ENCODE measurements around the gene KCNH2.
A peak's percentile ranks its signal among the peaks of the same experiment; 100 is the strongest.

KCNH2 gene

GRCh38 chr7:150974468-150975391 lies 3.4 kb downstream of the KCNH2 start:
- peak; percentile 85 for DNase-seq (ENCODE audit: low spot score)

DNA sequence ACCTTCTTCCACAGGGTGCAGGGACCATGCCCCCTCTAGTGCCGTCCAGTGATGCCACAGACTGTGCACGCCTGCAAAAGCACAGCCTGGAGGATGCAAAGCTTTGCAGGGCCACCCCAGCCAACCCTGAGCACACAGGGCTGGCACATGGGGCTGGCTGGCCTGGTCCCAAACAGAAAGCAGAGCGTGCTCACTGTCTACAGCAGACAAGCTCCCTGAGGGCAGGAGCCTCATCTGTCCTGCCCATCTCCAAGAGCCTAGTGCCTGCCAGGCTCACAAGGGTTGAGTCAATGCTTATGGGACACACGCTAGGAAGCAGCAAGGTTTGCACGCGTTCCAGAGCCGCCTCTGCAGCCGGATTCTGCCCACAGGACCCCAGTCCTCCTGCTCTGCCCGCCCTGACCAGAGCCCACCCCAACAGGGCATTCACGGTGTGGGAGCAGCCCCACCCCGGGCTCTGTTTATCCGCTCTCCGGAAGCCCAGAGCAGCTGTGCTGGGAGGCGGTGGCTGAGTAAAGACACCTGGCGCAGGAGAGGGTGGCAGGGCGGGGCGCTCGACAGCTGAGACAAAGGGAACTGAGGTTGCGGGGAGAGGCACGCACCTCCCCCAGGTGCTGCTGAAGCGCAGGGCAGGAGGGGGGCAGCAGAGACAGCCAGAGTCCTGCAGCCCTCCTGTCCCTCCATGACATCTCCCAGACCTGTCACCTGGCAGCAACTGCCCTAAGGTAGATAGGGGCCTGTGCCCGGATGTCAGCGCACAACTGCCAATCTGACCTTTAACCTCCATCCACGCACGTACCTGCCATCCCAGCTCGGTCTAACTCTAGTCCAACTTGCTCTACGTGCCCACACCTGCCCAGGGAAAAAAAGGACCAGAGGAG lies 4.3 kb downstream of the KCNH2 start:
- peak; percentile 9 for DNase-seq (ENCODE audit: low spot score)

DNA sequence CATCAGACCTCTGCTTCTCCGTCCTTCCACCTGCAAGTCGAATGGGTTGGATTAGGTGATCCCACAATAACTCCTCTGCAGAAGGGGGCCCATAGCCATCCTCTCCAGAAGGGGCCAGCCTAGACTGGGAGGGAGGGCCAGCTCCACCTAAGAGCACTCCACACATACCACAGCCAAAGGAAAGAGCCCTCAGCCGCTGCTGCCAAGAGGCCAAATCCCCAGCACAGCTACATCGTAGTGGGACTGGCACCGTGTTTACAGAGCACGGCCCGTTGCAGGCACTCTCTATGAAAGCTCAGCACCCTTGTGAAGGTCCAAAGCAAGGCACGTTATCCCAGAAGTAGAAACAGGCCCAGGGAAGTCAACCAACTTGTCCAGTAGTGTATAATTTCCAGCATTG lies 5.4 kb downstream of the KCNH2 start:
- no peak for DNase-seq (ENCODE audit: low spot score)

GRCh38 chr7:150972023-150972468 lies 6.1 kb downstream of the KCNH2 start:
- DNase-seq (ENCODE audit: low spot score): no peak

GRCh38 chr7:150971242-150972022 lies 6.7 kb downstream of the KCNH2 start:
- DNase-seq (ENCODE audit: low spot score): no peak

DNA sequence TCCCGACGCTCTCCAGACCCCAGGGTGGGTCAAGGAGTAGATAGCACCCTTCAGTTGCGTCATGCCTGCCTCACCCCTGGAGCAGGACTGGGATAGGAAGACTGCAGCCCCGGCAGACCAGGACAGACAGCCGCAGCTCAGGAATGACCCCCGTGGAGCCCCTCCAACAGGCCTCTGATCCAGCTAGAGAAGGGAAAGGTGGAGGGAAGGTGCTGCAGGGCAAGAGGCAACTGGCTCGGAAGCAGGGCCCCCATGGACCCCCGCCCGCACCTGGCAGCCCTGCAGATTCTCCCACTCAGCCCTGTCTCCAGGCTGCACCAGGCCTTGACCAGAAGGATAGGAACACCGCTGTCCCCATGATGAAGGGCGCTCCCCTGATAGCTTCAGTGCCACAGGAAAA lies 7.7 kb downstream of the KCNH2 start:
- no peak for DNase-seq (ENCODE audit: low spot score)

GRCh38 chr7:150969475-150969874 lies 8.6 kb downstream of the KCNH2 start:
- DNase-seq (ENCODE audit: low spot score): no peak

GRCh38 chr7:150968734-150969372 lies 9.3 kb downstream of the KCNH2 start:
- no peak for DNase-seq (ENCODE audit: low spot score)

DNA sequence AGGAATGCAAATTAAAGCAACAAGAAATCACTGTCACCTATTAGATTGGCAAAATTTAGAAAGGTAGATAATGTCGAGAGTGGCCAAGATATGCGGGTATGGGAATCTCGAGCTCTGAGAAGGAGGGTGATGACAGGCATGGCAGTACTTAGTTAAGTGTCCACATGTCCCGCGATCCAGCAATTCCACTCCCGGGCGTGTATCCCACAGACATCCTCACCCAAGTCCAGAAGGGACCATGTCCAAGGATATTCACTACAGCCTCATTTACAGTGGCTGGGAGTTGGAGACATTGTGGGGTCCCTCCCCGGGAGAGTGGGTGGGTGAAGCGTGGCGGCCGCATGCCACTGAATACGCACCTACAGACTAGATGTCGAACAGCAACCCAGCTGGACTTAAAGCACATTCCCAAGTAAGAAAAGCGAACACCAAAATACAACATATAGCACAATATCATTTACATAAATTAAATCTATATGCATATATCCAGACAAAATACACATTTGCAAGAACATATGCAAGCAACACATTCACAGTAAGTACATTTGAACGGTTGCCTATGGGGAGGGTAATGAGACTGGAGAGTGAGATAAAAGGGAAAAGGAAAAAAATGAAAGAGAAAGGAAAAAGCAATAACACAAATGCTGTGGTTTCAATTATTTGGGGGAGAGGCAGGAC lies 9.9 kb downstream of the KCNH2 start:
- DNase-seq (ENCODE audit: low spot score): no peak

DNA sequence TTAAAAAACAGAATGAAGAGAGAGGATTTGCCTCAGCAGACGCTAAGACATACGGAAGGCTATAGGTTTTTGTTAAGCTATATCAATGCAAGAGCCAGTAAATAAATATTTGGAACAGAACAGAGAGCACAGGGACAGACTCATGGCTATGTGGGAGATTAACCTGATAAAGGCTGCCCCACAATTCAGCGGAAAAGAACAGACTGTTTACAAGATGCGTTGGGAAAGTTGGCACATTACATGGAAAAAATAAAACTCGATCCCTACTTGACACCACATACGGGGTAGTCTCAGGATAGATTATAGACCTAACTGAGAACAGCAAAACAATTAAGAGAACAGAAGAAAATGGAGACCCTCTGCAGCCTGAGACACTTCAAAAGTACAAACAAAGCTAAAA lies 10.8 kb downstream of the KCNH2 start:
- DNase-seq (ENCODE audit: low spot score): no peak

DNA sequence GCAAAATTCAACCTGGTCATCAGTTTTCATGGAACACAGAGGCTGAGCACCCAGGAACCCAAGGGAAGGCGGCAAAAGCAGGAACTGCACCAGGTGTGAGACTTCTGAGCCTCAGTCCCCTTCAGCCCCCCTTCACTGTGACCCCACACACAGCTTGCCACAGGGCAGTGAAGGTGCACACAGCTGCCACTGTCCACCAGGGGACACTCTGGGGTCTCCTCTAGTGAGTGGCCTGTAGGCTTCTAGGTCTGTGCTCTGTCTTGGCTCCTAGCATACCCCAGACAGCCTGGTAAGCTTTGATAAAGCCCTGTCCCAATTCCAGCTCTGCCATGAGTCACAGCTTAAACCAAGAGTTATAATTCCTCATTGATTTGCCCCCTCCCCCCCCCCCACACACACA lies 12.1 kb downstream of the KCNH2 start:
- no peak for DNase-seq (ENCODE audit: low spot score)

- no peak for DNase-seq (ENCODE audit: low spot score)
Measured at GRCh38 chr7:150965273-150965830, 12.8 kb downstream of the KCNH2 start.

DNA sequence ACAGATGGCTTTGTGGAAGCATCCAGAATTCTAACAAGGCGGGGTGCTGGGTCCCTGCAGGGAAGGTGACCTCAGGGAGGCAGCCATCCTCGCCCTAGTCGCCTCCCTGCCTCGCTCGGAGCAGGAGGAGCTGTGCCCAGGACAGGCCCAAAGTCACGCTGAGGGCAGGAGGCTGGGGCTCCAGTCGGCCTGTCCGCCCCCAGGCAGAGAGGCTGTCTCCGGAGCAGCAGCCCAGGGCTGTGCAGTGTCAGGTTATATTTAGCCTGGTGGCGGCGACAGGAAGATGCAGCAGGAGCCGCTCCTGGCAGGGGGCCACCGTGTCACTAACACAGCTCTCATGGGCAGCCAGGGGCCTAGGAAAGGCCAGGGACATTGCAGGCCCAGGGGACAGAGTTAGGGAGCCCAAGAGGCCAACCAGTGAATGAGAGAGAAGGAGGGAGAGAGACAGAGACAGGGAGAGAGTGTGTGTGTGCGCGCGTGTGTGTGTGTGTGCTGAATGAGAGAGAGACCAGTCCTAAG lies 13.5 kb downstream of the KCNH2 start:
- DNase-seq (ENCODE audit: low spot score): no peak

- DNase-seq (ENCODE audit: low spot score): no peak
Measured at GRCh38 chr7:150963707-150964559, 14.2 kb downstream of the KCNH2 start.

DNA sequence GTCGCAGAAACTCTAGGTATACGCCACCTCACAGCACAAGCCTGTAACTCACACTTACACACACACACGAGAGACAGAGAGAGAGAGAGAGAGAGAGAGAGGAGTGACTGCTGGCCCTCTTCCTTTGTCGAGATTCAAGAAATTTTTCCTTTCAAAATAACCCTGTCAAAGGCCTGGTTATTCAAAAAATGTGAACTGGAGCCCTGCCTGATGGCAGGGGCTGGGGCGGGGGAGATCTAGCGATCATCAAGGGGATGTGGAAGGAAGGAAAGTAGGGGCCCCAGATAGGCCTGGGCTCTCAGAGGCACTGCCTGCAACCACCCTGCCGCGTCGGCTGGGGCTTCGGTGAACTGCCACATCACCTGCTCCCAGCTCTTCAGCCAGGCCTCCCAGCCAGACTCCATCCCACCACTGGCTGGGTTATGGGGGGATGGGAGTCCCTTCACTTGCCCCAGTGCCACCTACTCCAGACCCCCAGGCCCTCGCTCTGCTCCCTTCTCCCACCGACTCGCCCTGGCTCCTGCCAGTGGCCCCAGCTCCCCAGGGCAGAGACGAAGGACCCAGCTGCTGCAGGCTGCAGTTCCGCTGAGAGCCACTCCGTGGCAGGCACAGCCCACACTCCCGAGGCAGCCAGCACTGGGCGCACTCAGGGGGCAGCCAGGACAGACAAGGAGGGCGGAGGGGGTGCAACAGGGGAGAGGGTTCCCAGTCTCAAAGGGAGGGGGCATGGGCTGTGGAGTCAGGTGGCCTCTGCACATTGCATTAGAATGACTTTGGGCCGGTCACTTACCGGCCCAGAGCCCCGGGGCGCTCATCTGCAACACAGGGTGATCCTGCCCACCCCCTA lies 15.3 kb downstream of the KCNH2 start:
- DNase-seq (ENCODE audit: low spot score): peak; percentile 48

- DNase-seq (ENCODE audit: low spot score): no peak
Measured at GRCh38 chr7:150962290-150962552, 15.9 kb downstream of the KCNH2 start.

DNA sequence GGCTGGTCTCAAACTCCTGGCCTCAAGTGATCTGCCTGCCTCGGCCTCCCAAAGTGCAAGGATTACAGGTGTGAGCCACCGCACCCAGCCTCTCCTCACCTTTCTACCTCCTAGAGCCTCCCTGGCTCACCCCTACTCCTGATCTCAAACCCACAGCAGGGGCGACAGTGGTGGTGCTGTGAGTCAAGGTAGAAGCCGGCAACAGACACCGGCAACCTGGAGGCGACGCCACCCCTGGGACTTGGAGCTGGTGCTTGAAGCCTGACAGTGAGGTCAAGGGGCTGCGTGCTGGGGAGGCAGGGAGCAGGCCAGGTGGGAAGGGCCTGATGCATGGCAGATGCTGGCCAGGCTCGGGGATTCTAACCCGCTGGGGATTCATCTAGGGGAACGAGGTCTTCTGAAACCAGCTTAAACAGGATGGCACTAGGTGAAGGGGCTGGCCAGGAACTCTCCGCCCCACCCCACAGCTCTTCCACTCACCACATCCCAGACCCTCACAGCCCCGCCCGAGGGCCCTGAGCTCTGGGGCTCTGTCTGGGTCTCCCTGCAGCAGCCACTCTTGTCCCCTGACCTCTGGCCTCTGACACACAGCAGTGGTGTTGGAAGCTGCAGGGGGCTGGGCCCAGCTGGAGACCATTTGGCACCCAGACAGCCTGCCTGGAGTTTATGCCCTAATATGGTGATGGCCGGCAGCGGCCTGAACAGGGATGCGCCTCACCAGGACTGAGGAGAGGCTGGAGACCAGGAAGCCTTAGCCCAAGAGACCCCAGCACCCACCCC lies 16.4 kb downstream of the KCNH2 start:
- no peak for DNase-seq (ENCODE audit: low spot score)
